GM21367 (cell line): ENCODE data around the gene SERPINB1.
"Not testable (repeated sequence)": the region's sequence is repeated elsewhere in the genome, so short reads cannot be mapped to it uniquely, and the experiment has no call there.

Experiments used
- ATAC-seq: cut with Tn5 transposase; IDR thresholded peaks from one replicate; pipeline ENCODE4 v1.9.1; 2021; ENCODE audit not compliant: unreplicated experiment

The SERPINB1 gene

GRCh38 chr6:2841264-2842138, at the start of gene SERPINB1:
Gene SERPINB1, minus strand, starts transcription at chr6:2841863. Its CDS starts 1,277 bp downstream, at chr6:2840586.
- peak; percentile 64 for ATAC-seq

- no peak for ATAC-seq
Measured at GRCh38 chr6:2890976-2891767, 49.5 kb upstream of the SERPINB1 start.

DNA sequence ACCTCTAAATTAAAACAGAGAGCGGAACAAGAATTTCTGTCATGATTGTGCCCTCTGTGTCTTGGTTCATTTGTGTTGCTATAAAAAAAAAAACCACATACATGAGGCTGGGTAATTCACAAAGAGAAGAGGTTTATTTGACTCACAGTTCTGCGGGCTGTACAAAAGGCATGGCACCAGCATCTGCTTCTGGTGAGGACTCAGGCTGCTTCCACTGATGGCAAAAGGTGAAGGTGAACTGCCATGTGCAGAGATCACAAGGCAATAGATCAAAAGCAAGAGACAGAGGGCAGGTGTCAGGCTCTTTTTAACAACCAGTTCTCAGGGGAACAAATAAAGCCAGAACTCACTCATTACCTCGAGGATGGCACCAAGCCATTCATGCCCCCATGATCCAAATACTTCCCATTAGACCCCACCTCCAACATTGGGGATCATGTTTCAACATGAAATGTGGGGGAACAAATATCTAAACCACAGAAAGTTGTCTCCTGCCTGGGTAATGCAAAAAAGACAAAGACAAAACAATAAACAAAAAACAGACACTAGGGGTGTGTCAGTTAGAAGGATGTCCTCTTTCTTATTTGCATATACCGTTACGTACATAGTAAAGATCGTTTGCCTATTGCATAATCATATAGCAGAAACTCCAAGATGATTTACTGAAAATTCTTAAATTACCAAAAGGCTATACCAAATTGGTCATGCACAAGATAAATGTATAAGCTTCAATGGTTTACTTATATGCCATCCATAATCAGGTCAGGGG, 44.5 kb upstream of the SERPINB1 start:
- no peak for ATAC-seq

DNA sequence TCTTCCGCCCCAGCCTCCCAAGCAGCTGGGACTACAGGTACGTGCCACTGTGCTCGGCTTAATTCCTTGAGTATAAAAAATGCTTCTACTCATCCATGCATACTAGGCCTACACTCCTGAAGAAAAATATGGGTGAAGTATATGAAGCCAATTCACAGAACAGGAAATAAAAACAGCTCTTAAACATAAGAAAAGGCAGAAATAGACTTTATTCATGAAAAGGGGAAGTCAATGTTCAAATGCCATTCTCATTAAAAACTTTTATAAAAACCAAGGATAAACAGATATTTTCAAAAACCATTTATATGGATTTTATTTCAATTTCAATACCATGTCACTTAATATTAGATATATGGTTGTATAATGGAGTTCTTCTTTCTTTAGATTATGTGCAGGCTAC, 43.1 kb upstream of the SERPINB1 start:
- no peak for ATAC-seq

- no peak for ATAC-seq
Measured at GRCh38 chr6:2883673-2884072, 42.0 kb upstream of the SERPINB1 start.

- ATAC-seq = peak; percentile 42
Measured at GRCh38 chr6:2881423-2881822, 39.8 kb upstream of the SERPINB1 start.

GRCh38 chr6:2880156-2880555, 38.5 kb upstream of the SERPINB1 start:
- not testable (repeated sequence) for ATAC-seq

DNA sequence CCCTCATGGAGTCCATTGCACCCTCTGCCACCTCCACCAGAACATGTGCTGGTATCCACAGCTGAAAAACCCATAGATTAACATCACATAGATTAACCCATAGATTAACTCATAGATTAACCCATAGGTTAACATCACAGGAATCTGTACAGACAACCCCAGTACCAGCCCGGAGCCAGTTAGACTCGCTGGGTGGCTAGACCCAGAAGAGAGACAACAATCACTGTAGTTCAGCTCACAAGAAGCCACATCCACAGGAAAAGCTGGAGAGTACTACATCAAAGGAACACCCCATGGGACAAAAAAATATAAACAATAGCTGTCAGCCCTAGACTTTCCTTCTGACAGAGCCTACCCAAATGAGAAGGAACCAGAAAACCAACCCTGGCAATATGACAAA, 36.3 kb upstream of the SERPINB1 start:
- no peak for ATAC-seq

DNA sequence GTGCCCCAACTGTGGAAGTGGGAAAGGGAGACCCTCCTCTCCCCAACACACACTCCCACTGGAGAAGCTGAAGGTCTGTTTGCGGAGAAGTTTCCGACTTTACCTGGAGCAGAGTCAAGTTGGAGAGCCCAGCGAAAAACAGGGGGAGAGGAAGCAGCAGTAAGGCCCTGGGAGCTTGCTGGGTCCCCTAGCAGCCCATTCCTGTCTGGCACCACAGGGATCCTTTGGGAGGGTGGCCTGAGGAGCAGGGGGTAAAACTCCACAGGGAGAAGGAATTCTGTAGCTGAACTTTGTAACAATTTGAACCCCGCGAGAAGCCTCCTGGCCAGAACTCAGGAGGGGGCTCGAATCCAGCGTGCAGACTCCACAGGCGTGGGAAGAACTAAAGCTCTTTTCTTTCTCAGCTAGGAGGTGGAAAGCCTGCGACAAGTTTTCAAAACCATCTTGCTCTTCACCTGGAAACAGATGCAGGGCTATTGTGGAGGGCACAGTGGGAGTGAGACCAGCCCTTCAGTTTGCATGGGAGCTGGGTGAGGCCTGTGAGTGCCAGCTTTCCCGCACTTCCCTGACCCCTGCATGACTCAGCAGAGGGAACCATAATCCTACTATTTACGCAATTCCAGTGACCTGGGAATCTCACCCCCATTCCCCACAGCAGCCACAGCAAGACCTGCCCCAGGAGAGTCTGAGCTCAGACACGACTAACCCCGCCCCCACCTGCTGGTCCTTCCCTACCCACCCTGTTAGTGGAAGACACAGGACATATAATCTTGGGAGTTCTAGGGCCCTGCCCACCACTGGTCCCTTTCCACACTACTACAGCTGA, 35.6 kb upstream of the SERPINB1 start:
- ATAC-seq = no peak

- ATAC-seq = no peak
Measured at GRCh38 chr6:2876210-2877056, 34.8 kb upstream of the SERPINB1 start.

GRCh38 chr6:2875359-2876191, 33.9 kb upstream of the SERPINB1 start:
- no peak for ATAC-seq

- no peak for ATAC-seq
Measured at GRCh38 chr6:2873643-2874042, 32.0 kb upstream of the SERPINB1 start.

- no peak for ATAC-seq
Measured at GRCh38 chr6:2872423-2873358, 31.0 kb upstream of the SERPINB1 start.

DNA sequence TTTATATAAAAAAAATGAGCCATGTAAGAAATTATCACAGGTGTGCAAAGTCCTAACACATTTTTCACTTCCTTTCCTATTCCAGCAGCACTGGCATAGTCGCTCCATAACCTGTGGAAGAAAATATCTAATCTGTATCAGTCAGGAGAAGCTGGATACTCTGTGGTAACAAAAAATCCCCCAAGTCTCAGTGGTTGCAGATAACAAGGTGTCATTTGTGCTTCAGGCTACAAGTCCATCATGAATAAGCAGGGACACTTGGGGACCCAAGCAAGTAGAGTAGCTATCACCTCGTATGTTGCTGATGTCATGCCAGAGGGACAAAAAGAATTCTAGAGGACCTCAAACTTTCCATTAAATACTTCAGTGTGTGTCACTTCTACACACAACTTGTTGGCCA, 30.3 kb upstream of the SERPINB1 start:
- ATAC-seq = no peak

GRCh38 chr6:2871102-2871501, 29.4 kb upstream of the SERPINB1 start:
- no peak for ATAC-seq

- no peak for ATAC-seq
Measured at GRCh38 chr6:2870046-2870636, 28.5 kb upstream of the SERPINB1 start.

DNA sequence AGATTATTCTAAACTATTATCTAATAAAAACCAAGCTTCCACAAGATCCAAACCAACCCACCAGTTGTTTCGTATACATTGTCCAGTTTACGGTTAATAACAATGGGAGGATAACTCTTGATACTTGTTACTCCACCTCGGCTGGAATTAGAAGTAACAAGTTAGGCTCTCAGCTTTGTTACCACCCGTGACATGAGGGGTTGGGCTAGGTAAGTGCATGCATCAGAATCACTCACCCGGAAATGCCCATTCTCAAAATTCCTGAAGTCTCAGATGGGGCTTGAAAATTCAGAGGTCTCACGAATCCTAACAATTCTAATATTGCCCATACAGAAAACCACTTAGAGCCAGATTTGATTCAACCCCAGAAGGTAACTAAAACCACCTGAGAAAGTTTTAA, 27.0 kb upstream of the SERPINB1 start:
- ATAC-seq = no peak
